ENCODE data around the gene ZNF79.

The ZNF79 gene

GRCh38 chr9:127485995-127486394 lies 61.8 kb downstream of the ZNF79 start:
- no peak for TF ChIP-seq CTCF (IDR thresholded peaks at IDR 0.05; ENCODE audit: borderline replicate concordance, insufficient read depth, low read depth, low read length)
- H3K4me3 ChIP-seq (ENCODE audit: low read depth, low read length) = no peak overlapping the region

GRCh38 chr9:127488946-127489345 lies 64.8 kb downstream of the ZNF79 start:
- H3K4me3 ChIP-seq (ENCODE audit: low read depth, low read length) = no peak overlapping the region
- no peak for TF ChIP-seq CTCF (IDR thresholded peaks at IDR 0.05; ENCODE audit: borderline replicate concordance, insufficient read depth, low read depth, low read length)

- TF ChIP-seq CTCF (IDR thresholded peaks at IDR 0.05; ENCODE audit: borderline replicate concordance, insufficient read depth, low read depth, low read length) = no peak
- no peak overlapping the region for H3K4me3 ChIP-seq (ENCODE audit: low read depth, low read length)
These were observed 65.4 kb downstream of the ZNF79 start for GRCh38 chr9:127489471-127490115.

- no peak overlapping the region for H3K4me3 ChIP-seq (ENCODE audit: low read depth, low read length)
- no peak for TF ChIP-seq CTCF (IDR thresholded peaks at IDR 0.05; ENCODE audit: borderline replicate concordance, insufficient read depth, low read depth, low read length)
These were observed 66.5 kb downstream of the ZNF79 start for GRCh38 chr9:127490535-127491230.

- no peak overlapping the region for H3K4me3 ChIP-seq (ENCODE audit: low read depth, low read length)
- no peak for TF ChIP-seq CTCF (IDR thresholded peaks at IDR 0.05; ENCODE audit: borderline replicate concordance, insufficient read depth, low read depth, low read length)
These were observed 67.3 kb downstream of the ZNF79 start for GRCh38 chr9:127491516-127491915.

GRCh38 chr9:127492616-127493015 lies 68.4 kb downstream of the ZNF79 start:
- no peak for TF ChIP-seq CTCF (IDR thresholded peaks at IDR 0.05; ENCODE audit: borderline replicate concordance, insufficient read depth, low read depth, low read length)

More at GRCh38 chr9:127492616-127493015, 68.4 kb downstream of the ZNF79 start:
- no peak overlapping the region for H3K4me3 ChIP-seq (ENCODE audit: low read depth, low read length)
